ENCODE measurements around the gene SERPINA3. TPM values are rescaled to one million over a fixed set of nuclear protein-coding genes. Genes with fewer than 3 reads are reported as not detected.

Gene SERPINA3
- total RNA-seq, 4 donors from 2014 or later = 31.0 to 91.4 (median 73.2) TPM

GRCh38 chr14:94581127-94581999 lies 30.8 kb upstream of the SERPINA3 start, which contains the start of gene SERPINA5:
Gene SERPINA5 (plus strand): TSS chr14:94581426. CDS start chr14:94587363, 5,937 bp downstream.
- peak within 1 kb of the TSS; percentile 35 for H3K27ac ChIP-seq
- no peaks in the 10 kb centered on the region for H3K36me3 ChIP-seq
- no peak for TF ChIP-seq POLR2AphosphoS5 (IDR thresholded peaks at IDR 0.05)
- TF ChIP-seq EP300 (IDR thresholded peaks at IDR 0.05) = no peak
- TF ChIP-seq CTCF (IDR thresholded peaks at IDR 0.05) = no peak
- no peak for TF ChIP-seq POLR2A (IDR thresholded peaks at IDR 0.05)
- DNase-seq (ENCODE audit: low spot score in 2 of 2) = peak in 1 of 2 donors; percentile 72
- peaks cover 10% of the 10 kb centered on the region for H3K4me1 ChIP-seq
- H3K27me3 ChIP-seq = no peaks in the 10 kb centered on the region
- 66% methylated on average over 10 of the region's 18 CpGs for WGBS
- no peak within 1 kb of the TSS for H3K4me3 ChIP-seq
- H3K9me3 ChIP-seq = no peaks in the 10 kb centered on the region

- DNase-seq (ENCODE audit: low spot score in 2 of 2) = no peak
- no peaks in the 10 kb centered on the region for H3K9me3 ChIP-seq
- no peak overlapping the region for H3K4me3 ChIP-seq
- H3K36me3 ChIP-seq = no peaks in the 10 kb centered on the region
- H3K27ac ChIP-seq = peak overlapping the region; percentile 35
- 66% methylated on average over 7 of the region's 7 CpGs for WGBS
- peaks cover 10% of the 10 kb centered on the region for H3K4me1 ChIP-seq
- TF ChIP-seq CTCF (IDR thresholded peaks at IDR 0.05) (no peak), EP300 (IDR thresholded peaks at IDR 0.05) (no peak), POLR2AphosphoS5 (IDR thresholded peaks at IDR 0.05) (no peak), POLR2A (IDR thresholded peaks at IDR 0.05) (no peak)
- H3K27me3 ChIP-seq = no peaks in the 10 kb centered on the region
Observed at GRCh38 chr14:94582199-94582750, 29.9 kb upstream of the SERPINA3 start.

GRCh38 chr14:94582851-94583250 lies 29.3 kb upstream of the SERPINA3 start:
- Histone ChIP-seq H3K36me3 (no peaks in the 10 kb centered on the region), H3K27ac (peak overlapping the region; percentile 35), H3K27me3 (no peaks in the 10 kb centered on the region), H3K4me1 (peaks cover 10% of the 10 kb centered on the region), H3K4me3 (no peak overlapping the region), H3K9me3 (no peaks in the 10 kb centered on the region)
- DNase-seq (ENCODE audit: low spot score in 2 of 2) = no peak
- WGBS = 62% methylated on average over 3 of the region's 3 CpGs
- no peak for TF ChIP-seq POLR2A (IDR thresholded peaks at IDR 0.05)

GRCh38 chr14:94583557-94583956 lies 28.6 kb upstream of the SERPINA3 start:
- H3K9me3 ChIP-seq = no peaks in the 10 kb centered on the region
- H3K4me1 ChIP-seq = peaks cover 10% of the 10 kb centered on the region
- no peak overlapping the region for H3K27ac ChIP-seq
- H3K36me3 ChIP-seq = no peaks in the 10 kb centered on the region
- no peaks in the 10 kb centered on the region for H3K27me3 ChIP-seq
- WGBS = 98% methylated on average over 4 of the region's 4 CpGs
- DNase-seq (ENCODE audit: low spot score in 2 of 2) = no peak
- TF ChIP-seq POLR2A (IDR thresholded peaks at IDR 0.05) (no peak), CTCF (IDR thresholded peaks at IDR 0.05) (no peak), EP300 (IDR thresholded peaks at IDR 0.05) (no peak), POLR2AphosphoS5 (IDR thresholded peaks at IDR 0.05) (no peak)
- no peak overlapping the region for H3K4me3 ChIP-seq

- H3K4me1 ChIP-seq = peaks cover 10% of the 10 kb centered on the region
- H3K36me3 ChIP-seq = no peaks in the 10 kb centered on the region
- 65% methylated on average over 5 of the region's 5 CpGs for WGBS
- H3K27ac ChIP-seq = no peak overlapping the region
- DNase-seq (ENCODE audit: low spot score in 2 of 2) = no peak
- TF ChIP-seq POLR2A (IDR thresholded peaks at IDR 0.05) = no peak
- TF ChIP-seq POLR2AphosphoS5 (IDR thresholded peaks at IDR 0.05) = no peak
- no peaks in the 10 kb centered on the region for H3K27me3 ChIP-seq
- H3K4me3 ChIP-seq = no peak overlapping the region
- H3K9me3 ChIP-seq = no peaks in the 10 kb centered on the region
Observed at GRCh38 chr14:94584591-94585280, 27.5 kb upstream of the SERPINA3 start.

- TF ChIP-seq POLR2AphosphoS5 (IDR thresholded peaks at IDR 0.05) (no peak), POLR2A (IDR thresholded peaks at IDR 0.05) (no peak), EP300 (IDR thresholded peaks at IDR 0.05) (no peak), CTCF (IDR thresholded peaks at IDR 0.05) (no peak)
- no peak overlapping the region for H3K27ac ChIP-seq
- peaks cover under 1% of the 10 kb centered on the region for H3K4me1 ChIP-seq
- no peaks in the 10 kb centered on the region for H3K36me3 ChIP-seq
- WGBS = 97% methylated on average over 4 of the region's 4 CpGs
- H3K9me3 ChIP-seq = no peaks in the 10 kb centered on the region
- no peak for DNase-seq (ENCODE audit: low spot score in 2 of 2)
- H3K27me3 ChIP-seq = no peaks in the 10 kb centered on the region
- H3K4me3 ChIP-seq = no peak overlapping the region
Observed at GRCh38 chr14:94586635-94587034, 25.6 kb upstream of the SERPINA3 start.

All from suprapubic skin (tissue), 4 donors.